Activated naive CD4-positive, alpha-beta T cell (primary cell): Measurements from ENCODE around the gene TMEM158.

Experiments
- DNase-seq, 4 experiments: peaks; one replicate each; lab custom pipeline; 2025; lab: John Stamatoyannopoulos, UW

Gene TMEM158

GRCh38 chr3:45199837-45200648 lies 26.0 kb downstream of the TMEM158 start:
- DNase-seq, result no peak

DNA sequence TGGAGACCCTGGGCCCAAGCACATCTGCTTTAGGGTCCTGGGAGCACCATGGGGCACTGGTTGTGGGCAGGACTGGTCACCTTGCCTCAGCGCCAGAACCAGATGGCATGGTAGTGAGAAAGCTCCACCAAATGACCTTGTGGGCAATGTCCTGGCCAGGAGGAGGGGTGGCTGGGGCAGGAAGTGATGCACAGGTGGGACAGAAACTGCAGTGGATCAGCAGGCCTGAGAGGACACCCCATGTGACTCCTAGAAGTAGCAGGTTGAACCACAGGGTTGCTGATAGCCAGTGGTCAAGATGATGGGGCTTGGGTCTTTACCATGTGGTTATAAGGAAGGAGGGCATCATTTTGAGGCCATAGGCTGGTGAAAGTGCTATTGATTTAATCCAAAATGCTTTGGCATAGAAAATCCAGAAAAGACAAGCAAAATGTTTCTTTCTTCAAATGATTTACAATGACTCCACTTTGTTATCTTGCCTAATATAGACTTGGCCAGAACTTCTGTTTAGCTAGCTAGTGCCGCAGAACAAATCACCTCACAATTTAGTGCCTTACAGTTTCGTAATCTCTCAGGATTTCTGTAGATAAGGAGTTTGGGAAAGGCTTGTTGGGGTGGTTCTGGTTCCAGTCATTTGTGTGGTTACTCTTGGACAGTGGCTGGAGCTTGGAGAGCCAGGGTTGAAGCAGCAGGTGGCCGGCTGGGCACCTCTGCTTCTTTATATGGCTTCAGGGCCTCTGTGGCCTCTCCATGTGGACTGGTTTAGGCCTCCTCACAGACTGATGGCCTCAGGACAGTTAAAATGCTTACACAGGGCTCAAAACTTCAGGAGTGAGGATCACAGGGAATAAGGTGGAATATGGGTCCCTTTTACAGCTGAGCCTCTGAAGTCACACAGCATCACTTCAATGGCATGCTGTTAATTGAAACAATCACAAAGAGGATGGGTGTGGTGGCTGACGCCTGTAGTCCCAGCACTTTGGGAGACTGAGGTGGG lies 27.5 kb downstream of the TMEM158 start:
- DNase-seq, result no peak

DNA sequence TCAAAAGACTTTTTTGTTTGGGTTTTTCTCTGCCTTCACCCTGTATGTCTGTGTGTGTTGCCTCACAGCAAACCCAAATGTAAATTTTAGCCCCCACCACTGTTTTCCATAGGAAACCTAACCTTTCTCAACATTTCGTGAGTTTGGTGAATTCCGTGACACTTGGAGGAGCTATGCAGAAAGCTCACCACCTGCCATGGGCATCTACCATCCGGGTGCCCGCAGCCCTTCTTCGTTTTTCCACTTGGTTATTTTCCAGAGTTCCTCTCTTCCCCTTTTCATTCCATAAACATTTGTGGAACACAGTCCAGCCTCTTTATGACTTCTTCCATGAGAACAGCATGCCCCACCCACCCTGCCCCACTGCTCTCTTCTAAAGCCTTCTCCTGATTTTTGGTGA lies 31.3 kb downstream of the TMEM158 start:
- DNase-seq, result no peak

- no peak for DNase-seq
These were observed 34.1 kb downstream of the TMEM158 start for GRCh38 chr3:45191924-45192417.

GRCh38 chr3:45191424-45191823 lies 34.7 kb downstream of the TMEM158 start:
- no peak for DNase-seq

DNA sequence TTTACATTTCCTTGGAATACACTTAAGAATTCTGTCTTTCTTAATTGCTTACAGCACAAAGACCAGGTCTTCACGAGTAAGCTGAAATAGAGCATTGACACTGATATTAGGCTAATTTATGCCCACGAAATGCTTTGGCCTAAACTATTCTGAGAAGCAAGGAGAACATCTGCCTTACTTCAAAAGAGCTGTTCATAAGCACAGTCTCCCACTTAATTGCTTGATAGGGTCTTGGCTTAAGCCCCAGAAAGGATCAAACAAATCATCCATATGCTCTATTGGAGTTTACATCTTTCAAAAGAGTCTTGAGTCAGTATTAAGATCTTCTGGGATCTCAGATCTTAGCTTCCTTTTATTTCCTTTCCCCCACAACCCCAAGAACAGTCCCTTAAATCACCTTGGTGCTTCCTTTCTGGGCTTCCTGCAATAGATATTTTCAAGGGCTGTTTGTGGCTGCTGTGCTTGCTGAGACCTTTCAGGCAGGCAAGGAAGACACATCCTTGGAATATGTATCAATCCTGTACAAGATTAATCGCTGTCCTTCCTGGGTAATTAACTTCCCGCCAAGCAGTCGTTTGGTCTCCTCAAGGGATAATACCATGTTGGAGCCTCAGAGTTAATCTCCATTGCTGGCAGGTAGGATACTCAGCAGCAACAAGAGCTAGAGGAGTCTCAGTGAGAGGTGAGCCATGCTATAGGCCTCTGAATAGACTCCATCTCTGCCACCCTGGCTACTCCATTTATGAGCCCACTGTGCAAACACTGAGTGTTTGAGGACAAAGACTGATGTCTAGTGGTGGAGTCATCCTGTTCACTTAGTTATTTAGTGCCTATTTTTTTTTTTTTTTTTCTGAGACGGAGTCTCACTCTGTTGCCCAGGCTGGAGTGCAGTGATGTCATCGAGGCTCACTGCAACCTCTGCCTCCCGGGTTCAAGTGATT lies 37.1 kb downstream of the TMEM158 start:
- DNase-seq, result no peak

- DNase-seq, result no peak
These were observed 38.4 kb downstream of the TMEM158 start for GRCh38 chr3:45187694-45188141.

- DNase-seq, result no peak
These were observed 39.2 kb downstream of the TMEM158 start for GRCh38 chr3:45186871-45187270.

DNA sequence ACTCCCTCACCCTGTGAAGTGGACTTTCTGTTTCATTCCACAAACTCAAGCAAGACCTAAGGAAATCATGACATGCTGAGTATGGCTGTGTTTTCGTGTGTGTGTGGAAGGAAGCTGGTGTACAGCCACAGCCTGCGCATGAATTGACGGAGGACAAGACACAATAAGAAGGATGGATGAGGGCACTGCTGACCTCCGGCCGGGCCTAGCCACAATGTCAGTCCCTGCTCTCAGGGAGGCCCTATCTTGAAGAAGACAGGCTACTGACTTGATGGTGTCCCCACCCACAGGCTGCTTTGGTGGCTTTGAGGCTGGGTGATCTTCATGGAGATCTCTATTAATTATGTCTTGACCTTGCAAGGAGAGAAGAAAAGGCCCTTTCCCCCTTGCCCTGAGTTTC lies 40.6 kb downstream of the TMEM158 start:
- DNase-seq, result no peak

- DNase-seq, result no peak
These were observed 41.0 kb downstream of the TMEM158 start for GRCh38 chr3:45185052-45185451.

GRCh38 chr3:45183872-45184262 lies 42.2 kb downstream of the TMEM158 start:
- DNase-seq, result no peak

DNA sequence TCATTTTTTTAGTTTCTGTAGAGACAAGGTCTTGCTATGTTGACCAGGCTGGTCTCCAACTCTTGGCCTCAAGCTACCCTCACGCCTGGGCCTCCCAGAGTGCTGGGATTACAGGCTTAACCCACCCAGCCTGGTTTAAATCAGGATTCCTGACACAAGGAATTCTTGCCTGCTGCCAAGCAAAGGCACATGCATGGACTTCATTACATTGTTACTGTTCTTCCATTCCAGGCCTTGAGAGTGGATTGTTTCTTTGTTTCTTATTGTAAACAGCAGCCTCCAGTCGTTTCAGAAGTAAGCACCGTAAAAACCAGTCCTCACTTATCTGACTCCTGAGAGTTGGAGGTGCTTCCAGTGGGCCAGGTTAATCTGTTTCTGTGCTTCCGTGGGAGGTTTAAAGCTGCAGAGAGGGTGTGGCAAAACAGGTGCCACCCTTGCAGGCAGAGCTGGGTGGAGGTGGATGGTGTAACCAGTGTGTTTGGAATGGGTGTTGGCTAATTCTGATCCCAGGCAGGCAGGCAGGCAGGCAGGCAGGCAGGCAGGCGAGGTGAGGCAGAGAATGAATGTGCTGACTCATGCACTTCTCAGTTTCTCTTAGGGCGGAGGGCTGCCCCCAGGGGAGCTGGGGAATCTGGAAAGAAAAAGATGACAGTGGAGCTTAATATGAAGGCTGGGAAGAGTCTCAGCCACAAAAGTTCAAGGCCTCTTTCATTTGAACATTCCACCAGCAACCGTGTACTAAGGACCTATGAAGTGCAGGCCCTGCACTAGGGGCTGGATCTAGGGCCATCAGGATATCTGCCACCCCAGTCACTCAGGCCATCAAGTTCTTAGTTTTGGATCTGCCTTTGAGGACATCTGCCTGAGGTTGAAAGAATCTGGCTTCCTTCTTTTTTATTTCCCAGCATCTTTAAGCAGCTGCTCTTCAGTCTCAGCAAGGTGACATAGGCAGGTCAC lies 42.9 kb downstream of the TMEM158 start:
- DNase-seq, result no peak

GRCh38 chr3:45181496-45181895 lies 44.6 kb downstream of the TMEM158 start:
- DNase-seq, result no peak

GRCh38 chr3:45180899-45181298 lies 45.2 kb downstream of the TMEM158 start:
- DNase-seq, result no peak

DNA sequence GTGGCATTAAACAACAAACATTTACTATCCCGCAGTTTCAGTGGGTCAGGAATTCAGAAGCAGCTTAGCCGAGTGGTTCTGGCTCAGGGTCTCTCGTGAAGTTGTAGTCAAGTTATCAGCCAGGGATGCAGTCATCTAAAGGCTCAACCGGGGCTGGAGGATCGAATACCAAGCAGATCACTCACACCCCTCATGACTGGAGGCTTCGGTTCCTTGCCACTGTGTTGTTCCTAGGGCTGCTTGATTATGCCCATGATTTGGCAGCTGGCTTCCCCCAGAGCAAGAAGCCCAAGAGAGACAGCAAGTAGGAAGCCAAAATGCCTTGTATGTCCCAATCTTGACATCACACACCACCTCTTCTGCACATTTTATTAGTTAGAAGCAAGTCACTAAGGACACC lies 46.0 kb downstream of the TMEM158 start:
- DNase-seq, result no peak

GRCh38 chr3:45179163-45179562 lies 46.9 kb downstream of the TMEM158 start:
- DNase-seq, result no peak

DNA sequence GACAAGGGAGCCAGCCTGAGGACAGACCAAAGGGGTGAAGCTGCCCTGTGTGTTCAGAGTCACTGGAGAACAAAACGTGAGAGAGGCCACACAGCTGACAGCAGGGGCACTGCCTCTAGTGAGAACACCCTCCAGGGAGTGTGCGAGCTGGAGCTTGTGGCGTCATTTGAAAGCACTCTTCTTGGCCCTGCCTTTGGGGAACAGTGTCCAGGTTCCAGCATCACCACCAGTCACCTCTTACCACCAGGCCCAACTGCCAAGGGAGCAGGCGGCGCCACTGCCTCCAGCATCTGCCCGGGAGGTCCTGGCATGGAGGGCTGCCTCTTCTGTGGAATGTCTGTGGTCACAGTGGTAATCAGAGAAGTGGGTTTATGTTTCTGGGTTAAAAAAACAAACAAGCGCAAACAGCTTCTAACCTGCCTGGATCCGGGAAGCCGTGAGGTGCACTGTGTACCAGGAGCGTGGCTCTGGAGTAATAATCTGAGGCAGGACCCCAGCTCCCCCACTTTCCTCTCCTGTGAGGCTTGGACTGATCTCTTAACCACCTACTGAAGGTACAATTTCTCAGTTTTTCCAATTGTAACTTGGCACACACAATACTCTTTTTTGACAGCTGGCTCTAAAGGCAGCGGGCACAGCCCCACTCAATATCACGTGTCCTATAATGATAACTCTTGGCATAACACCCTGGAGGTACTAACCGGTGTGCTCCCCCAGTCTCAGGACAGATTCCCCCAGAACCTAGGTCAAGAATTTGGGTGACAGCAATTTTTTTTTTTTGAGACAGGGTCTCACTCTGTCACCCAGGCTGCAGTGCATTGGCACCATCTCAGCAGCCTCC lies 47.7 kb downstream of the TMEM158 start:
- no peak for DNase-seq

- DNase-seq, result no peak
These were observed 49.2 kb downstream of the TMEM158 start for GRCh38 chr3:45176912-45177311.
